EH (cell line): Measurements from ENCODE around the gene HSPA1B.
"Not testable (repeated sequence)": the region's sequence is repeated elsewhere in the genome, so short reads cannot be mapped to it uniquely, and the experiment has no call there.

ENCODE experiments used
- DNase-seq: peaks from one replicate; pipeline ENCODE4 v3.0.0-alpha.2; 2015; ENCODE audit warnings: low read depth

HSPA1B gene

DNA sequence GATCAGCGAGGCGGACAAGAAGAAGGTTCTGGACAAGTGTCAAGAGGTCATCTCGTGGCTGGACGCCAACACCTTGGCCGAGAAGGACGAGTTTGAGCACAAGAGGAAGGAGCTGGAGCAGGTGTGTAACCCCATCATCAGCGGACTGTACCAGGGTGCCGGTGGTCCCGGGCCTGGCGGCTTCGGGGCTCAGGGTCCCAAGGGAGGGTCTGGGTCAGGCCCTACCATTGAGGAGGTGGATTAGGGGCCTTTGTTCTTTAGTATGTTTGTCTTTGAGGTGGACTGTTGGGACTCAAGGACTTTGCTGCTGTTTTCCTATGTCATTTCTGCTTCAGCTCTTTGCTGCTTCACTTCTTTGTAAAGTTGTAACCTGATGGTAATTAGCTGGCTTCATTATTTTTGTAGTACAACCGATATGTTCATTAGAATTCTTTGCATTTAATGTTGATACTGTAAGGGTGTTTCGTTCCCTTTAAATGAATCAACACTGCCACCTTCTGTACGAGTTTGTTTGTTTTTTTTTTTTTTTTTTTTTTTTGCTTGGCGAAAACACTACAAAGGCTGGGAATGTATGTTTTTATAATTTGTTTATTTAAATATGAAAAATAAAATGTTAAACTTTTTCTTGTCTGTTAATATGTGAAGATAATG is 2.2 kb downstream of the HSPA1B start:
- DNase-seq = peak; percentile 65

DNA sequence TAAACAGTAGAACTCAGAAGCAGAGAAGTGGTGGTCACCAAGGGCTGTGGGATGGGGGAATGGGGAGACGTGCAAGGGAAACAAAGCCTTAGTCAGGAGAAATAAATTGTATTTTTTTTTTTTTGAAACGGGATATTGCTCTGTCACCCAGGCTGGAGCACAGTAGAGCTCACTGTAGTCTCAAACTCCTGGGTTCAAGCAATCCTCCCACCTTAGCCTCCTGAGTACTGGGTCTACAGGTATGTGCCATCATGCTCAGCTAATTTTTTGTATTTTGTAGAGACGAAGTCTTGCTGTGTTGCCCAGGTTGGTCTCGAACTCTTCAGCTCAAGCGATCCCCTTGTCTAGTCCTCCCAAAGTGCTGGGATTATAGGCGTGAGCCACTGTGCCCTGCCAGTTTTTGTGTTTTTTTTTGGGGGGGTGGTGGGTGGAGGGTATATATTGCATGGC is 3.4 kb downstream of the HSPA1B start:
- no peak for DNase-seq

DNA sequence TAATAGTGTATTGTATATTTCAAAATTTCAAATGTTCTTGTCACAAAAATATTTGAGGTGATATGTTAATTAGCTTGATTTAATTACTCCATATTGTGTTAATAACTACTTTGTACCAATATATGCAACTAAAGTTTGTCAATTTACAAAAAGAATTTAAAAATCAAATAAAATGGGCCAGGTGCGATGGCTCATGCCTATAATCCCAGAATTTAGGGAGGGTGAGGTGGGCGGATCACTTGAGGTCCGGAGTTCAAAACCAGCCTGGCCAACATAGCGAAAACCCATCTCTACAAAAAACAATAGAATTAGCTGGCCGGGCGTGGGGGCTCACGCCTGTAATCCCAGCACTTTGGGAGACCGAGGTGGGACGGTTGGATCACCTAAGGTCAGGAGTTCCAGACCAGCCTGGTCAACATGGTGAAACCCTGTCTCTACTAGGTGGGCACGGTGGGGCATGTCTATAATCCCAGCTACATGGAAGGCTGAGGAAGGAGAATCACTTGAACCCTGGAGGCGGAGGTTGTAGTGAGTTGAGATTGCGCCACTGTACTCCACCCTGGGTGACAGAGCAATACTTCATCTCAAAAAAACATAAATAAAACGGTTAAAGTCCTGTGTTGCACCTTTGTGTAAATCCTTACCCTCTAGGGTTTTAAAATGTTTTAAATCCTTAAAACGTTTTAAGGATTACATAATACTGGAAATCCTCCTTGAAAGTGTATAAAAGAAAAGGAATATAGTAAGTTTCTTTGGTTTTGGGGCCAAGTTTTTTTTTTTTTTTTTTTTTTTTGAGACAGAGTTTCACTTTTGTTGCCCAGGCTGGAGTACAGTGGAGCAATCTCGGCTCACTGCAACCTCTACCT is 4.0 kb downstream of the HSPA1B start:
- DNase-seq = no peak

DNA sequence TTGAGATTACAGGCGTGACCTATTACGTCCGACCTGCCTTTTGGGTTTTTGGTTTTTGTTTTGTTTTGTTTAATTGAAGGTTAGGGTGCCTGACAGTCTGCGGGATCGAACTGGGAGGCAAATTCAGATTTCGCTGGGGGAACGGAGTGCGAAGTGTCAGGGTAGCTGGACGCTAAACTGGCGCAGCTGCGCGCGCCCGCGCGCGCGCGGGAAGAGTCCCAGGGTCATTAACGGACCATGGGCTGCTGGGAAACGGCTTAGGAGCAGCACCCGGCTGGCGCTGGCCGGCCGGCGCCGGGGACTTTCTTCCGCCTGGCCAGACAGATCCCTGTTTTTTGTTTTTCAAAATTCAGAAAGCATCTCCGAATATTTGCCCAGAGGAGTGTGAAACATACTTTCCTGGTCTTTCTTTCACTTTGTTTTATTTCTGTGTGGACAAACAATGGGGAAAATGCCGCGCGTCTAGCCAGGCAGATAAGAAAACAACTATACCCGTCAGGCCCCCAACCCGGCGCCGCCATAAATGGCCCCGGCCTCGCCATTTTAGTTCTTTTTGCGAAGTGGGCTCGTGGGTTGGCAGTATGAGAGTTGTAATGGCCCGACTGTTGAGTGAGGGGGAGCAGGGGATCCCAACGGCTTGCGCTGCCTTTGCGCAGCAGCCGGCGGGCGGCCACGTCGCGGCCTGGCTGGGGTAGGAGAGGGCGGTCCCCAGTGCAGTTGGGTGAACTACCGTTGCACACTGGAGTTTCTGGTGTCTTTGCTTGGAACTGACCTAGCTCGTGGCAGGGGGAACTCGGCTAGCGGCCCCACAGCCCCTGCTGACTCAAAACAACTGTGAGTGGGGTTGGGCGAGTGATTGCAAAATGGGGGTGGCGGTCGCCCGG is 7.1 kb downstream of the HSPA1B start:
- DNase-seq = peak; percentile 87

DNA sequence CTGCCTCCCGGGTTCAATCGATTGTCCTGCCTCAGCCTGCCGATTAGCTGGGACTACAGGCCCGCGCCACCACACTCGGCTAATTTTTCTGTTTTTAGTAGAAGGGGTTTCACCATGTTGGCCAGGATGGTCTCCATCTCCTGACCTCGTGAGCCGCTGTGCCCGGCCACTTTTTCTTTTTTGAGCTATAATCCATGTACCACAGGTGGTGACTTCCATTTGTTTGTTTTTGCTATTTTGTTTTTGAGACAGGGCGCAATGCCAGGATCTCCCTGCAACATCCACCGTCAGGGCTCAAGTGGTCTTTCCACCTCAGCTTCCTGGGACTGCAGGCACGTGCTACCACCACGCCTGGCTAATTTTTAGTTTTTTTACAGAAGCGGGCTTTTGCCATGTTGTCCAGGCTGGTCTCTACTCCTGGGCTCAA is 8.5 kb downstream of the HSPA1B start:
- DNase-seq = no peak

DNA sequence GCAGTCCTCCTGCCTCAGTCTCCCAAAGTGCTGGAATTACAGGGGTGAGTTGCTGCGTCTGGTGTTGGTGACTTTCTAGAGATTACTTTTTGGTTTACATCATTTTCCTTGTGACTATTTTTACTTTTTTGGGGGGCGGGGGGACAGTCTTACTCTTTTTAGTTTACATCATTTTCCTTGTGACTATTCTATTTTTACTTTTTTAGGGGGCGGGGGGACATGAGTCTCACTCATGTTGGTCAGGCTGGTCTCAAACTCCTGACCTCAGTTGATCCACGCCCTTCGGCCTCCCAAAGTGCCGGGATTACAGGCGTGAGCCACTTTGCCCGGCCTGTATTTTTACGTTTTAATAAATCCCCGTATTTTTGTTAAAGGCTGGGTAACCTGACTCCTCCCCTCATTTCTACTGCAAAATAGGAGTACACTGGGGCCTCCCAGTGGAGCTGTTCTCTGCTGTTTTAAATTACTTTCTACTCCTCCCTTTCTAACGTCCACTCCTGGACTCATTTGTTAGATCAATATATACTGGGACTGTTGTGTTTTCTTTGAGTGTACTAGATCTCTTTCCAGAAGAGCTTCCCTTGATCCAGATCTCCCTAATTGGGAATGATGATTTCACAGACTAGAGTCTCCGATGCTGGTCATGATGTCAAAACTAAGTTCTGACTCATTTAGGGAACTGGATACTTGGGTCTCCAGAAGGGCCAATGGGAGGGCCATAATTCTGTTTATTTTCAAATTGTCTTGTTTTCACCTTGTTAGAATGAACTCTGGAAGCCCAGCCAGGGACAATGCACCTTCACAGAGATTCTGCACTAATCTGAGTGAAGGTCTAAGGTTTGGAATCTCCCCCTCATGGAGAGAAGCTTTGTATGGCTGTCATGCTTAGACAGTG is 9.2 kb downstream of the HSPA1B start:
- peak; percentile 53 for DNase-seq

DNA sequence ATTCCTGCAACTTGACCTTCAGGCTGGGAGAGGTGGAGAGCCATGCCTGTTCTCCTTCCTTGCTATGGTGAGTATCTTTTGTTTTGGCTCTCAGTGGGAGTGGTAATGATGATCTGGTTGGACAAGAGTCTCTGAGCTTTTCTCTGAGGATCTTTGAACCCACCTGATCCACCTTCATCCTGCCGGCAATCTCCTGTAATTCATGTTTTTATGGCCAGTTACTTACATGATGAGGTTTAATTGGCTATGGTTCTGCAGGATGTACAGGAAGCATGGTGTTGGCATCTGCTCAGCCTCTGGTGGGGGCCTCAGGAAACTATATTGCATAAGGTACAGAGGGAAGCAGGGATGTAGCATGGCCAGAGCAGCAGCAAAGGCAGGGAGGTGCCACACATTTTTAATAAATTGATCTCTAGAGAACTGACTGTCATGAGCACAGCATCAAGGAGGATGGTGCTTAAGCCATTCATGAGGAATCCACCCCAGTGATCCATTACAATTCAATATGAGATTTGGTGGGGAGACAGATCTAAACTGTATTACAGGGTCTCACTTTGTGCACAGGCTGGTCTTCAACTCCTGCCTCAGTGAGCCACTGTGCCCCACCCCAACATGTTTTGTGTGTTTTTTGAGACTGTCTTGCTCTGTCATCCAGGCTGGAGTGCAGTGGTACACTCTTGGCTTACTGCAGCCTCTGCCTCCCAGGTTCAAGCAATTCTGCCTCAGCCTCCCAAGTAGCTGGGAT is 10.0 kb downstream of the HSPA1B start:
- peak; percentile 42 for DNase-seq

DNA sequence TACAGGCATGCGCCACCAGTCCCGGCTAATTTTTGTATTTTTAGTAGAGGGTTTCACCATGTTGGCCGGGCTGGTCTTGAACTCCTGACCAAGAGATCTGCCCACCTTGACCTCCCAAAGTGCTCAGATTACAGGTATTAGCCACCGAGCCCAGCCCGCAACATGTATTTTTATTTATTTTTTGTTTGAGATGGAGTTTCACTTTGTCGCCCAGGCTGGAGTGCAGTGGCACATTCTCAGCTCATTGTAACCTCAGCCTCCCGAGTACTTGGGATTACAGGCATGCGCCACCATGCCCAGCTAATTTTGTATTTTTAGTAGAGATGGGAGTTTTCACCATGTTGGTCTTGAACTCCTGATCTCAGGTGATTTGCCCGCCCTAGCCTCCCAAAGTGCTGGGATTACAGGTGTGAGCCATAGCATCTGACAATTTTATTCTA is 10.6 kb downstream of the HSPA1B start:
- DNase-seq = not testable (repeated sequence)

DNA sequence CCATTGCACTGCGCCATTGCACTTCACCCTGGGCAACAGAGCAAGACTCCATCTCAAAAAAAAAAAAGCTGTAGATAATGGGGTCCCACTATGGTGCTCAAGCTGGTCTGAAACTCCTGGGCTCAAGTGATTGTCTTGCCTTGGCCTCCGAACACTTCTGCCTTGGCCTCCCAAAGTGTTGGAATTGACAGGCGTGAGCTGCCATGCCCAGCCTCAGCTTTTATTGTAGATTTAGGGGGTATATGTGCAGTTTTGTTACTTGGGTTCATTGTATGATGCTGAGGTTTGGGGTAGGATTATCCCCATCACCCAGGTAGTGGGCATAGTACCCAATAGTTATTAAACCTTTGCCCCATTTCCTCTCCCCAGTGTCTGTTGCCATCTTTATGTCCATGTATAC is 11.4 kb downstream of the HSPA1B start:
- DNase-seq = no peak

DNA sequence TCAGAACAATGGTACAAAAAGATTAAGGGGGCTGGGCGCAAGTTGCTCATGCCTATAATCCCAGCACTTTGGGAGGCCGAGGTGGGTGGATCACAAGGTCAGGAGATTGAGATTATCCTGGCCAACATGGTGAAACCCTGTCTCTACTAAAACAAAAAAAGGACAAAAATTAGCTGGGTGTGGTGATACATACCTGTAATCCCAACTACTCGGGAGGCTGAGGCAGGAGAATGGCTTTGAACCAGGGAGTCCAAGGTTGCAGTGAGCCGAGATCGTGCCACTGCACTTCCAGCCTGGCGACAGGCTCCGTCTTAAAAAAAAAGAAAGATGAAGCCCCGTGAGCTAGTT is 12.2 kb downstream of the HSPA1B start:
- not testable (repeated sequence) for DNase-seq

DNA sequence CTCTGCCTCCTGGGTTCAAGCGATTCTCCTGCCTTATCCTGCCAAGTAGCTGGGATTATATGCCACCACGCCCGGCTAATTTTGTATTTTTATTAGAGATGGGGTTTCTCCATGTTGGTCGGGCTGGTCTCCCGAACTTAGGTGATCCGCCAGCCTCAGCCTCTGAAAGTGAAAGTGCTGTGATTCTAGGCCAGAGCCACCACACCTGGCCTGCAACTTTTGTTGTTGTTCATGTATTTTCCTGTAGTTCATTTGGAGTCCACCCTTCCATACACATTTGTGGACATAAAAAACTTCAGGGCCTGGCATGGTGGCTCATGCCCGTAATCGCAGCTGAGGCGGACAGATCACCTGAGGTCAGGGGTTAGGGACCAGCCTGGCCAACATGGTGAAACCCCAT is 14.5 kb downstream of the HSPA1B start:
- no peak for DNase-seq

DNA sequence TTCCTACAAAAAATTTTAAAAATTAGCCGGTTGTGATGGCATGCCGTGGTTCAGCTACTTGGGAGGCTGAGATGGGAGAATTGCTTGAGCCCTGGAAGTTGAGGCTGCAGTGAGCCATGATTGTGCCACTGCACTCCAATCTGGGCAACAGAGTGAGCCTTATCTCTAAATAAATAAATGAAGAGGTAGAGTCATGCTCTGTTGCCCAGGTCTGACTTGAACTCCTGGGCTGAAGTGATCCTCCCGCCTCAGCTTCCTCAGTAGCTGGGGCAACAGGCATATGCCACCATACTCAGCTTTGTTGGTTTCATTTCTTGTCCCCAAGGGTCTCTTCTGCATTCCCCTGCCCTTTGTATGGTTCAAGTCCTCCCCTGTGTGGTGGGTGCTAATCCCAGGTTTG is 17.0 kb downstream of the HSPA1B start:
- DNase-seq = no peak

DNA sequence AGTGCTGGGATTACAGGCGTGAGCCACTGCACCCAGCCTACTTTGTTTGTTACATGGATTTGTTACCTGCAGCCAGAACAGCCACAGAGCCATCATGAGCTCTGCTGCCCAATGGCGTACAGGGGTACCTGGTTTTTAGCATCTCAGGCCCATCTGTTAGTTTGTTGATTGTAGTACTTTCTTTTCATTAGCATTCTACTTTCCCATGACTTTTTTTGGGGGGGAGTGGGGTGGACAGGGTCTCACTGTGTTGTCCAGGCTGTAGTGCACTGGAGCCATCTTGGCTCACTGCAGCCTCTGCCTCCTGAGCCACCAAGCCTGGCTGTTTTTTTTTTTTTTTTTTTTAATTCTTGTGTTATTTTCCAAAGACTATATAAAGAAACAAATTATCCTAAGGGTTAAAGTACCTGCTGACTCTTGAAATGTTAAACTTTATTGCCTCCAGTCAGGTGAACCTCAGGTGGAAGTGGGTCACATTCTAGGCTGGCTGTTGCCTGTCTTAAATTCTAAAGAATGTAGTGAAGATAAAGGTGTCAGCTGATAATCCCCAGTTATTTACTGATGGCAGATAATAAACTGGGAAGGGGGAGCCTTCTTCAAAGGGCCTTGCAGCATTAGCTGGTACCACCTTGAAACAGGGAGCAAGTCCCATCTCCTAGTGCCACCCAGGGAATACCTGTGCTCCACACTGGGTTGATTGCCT is 19.9 kb downstream of the HSPA1B start:
- DNase-seq = no peak

DNA sequence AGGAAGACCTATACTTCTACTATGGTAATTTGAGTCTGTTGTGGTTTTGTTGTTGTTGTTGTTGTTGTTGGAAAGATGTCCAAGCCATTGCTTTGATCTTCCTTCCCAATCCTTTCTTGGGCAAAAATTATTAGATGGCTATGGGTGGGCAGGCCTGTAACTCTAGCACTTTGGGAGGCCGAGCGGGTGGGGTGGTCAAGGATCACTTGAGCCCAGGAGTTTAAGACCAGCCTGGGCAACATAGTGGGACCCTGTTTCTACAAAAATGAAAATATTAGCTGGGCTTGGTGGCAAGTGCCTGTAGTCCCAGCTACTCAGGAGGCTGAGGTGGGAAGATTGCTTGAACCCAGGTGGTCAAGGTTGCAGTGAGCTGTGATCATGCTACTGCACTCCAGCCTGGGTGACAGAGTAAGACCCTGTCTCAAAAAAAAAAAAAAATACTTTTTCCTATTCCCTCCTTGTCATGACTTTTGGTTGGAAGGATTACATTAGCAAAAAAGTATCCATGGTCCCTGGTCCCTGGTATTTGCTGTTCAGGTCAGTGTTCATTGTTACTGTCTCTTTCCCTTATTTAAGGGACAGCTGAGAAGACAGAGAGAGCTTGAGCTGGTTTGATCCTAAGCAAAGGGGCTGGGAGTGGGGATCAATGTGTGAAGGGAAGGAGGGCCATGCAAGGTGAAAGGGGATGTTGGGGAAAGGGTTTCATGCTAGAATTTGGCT is 23.4 kb downstream of the HSPA1B start:
- DNase-seq = no peak

DNA sequence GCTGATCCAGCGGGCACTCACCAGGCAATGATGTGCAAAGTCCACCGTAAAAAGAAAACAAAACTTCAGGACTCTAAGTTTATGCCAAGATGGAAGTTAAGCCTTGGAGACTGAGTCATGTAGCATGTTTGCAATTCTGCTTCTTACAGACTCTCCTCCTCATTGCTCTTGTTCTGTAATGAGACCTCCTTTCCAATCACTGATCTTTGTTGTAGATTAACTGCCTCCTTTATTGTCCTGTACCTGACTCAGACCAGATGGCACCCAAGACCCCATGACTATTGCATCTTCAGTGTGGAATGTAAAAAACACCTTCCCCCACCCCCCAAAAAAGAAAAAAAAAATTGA is 23.9 kb downstream of the HSPA1B start:
- DNase-seq = peak; percentile 24

DNA sequence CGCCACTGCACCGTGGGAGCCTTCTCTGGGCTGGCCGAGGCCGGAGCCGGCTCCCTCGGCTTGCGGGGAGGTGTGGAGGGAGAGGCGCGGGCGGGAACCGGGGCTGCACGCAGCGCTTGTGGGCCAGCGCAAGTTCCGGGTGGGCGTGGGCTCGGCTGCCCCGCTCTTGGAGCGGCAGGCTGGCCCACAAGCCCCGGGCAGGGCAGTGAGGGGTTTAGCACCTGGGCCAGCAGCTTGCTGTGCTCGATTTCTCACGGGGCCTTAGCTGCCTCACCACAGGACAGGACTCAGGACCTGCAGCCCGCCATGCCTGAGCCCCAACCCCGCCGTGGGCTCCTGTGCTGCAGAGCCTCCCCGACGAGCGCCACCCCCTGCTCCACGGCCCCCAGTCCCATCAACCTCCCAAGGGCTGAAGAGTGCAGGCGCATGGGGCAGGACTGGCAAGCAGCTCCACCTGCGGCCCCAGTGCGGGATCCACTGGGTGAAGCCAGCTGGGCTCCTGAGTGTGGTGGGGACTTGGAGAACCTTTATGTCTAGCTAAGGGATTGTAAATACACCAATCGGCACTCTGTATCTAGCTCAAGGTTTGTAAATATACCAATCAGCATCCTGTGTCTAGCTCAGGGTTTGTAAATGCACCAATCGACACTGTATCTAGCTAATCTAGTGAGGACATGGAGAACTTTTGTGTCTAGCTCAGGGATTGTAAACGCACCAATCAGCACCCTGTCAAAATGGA is 24.6 kb downstream of the HSPA1B start:
- not testable (repeated sequence) for DNase-seq

DNA sequence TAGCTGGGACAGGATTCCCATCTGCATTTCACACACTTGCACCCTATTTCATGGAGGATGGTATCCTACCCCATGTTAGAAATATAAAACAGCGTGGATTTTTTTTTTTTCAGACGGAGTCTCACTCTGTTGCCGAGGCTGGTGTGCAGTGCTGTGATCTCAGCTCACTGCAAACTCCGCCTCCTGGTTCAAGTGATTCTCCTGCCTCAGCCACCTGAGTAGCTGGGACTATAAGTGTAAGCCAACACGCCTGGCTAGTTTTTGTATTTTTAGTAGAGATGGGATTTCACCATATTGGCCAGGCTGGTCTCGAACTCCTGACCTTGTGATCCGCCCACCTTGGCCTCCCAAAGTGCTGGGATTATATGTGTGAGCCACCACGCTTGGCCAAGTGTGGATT is 30.2 kb downstream of the HSPA1B start:
- not testable (repeated sequence) for DNase-seq

DNA sequence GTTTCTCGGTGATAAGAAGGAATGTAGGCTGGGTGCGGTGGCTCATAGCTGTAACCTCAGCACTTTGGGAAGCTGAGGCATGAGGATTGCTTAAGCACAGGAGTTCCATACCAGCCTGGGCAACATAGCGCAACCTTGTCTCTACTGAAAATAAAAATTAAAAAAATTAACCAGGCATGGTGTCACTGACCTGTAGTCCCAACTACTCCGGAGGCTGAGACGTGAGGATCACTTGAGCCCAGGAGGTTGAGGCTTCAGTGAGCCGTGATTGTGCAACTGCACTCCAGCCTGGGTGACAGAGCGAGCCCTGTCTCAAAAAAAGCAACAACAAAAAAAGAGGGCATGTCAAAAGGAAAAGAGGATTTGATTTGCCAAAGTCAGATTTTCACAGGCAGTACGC is 31.2 kb downstream of the HSPA1B start:
- DNase-seq = no peak

DNA sequence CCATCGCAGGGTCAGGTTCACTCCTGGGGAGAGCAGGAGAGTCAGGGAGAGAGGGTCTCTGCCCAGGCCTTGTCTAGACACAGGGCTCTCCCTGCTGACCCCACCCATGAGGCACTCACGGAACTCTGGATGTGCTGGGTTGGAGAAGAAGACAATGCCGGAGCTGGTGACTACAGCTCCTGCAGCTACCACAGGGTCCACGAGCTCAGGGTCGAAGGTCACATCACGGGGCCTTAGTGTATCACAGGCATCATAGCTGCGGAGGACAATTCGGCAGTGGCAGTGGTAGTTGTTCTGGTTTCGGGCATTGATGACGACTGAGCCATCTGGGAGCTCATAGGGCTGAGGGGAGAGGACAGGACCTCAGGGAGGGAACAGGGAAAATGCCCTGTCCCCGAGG is 32.4 kb downstream of the HSPA1B start:
- no peak for DNase-seq
